Hematopoietic multipotent progenitor cell treated with erythropoietin and hydrocortisone succinate and interleukin-3 and kit ligand, for 17 days (in vitro differentiated cells): ENCODE data around the gene CFAP99.
A peak's percentile ranks its signal among the peaks of the same experiment; 100 is the strongest.
"Not testable (repeated sequence)": the region's sequence is repeated elsewhere in the genome, so short reads cannot be mapped to it uniquely, and the experiment has no call there.

Experiments
- DNase-seq: peaks from one replicate; pipeline ENCODE4 v3.0.0-alpha.2; 2015; ENCODE audit warnings: low spot score

The CFAP99 gene

DNA sequence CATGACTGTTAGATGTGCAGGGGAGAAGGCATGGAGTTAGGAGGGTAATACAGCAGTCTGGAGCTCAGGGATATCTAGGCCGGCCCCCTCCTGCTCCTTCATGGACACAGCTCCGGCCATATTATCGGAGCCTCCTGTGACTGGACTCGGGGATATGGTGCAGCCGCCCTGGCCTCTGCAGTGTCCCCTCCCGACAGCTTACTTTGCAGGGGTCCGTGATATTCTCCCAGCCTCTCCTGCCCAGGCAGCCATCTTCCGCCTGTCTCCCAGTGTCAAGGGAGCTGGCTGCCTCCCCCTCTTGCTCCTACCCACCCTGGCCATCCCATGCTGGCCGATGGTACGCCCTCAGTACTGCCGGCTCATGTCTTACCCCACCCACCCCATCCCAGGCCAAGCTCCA, 30.3 kb downstream of the CFAP99 start:
- DNase-seq: no peak

DNA sequence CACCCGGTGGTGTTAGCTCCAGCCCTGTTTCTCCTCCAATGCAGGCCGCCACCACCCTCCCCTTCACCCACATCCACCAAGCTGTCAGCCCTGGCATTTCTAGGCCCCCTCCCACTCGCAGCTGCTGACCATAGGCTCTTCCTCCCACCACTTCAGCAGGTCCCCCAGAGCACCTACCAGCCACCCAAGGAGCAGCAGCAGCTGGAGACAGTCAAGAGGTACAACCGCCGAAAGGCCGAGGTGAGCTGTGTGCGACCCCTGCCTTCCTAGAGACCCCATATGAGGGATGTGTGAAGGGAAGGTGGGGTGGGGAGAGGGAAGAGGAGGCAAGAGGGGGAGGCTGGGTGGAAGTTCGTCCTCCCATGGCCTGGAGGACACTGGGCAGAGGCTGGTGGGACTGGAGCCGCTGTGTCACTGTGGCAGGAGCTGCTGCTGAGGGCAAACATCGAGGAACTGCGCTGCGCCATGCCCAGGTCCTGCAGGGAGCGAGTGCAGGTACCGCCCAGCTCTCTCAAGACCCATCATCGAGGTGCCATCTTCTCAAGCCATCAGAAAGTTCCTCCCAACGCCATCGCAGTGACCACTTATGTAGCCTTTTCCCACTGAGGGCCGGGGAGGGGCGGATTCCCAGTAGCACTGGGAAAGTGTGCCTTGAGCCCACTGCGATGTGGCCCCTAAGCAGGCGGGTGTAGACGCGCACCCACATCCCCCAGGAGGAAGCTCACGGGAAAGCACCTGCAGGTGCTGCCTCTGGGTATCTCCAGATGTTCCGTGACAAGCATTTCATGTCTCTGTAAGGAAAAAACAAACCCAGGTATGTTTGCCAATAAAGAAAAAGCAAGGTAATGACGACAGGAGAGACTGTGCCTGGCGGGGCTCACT, 31.0 kb downstream of the CFAP99 start:
- DNase-seq: no peak

DNA sequence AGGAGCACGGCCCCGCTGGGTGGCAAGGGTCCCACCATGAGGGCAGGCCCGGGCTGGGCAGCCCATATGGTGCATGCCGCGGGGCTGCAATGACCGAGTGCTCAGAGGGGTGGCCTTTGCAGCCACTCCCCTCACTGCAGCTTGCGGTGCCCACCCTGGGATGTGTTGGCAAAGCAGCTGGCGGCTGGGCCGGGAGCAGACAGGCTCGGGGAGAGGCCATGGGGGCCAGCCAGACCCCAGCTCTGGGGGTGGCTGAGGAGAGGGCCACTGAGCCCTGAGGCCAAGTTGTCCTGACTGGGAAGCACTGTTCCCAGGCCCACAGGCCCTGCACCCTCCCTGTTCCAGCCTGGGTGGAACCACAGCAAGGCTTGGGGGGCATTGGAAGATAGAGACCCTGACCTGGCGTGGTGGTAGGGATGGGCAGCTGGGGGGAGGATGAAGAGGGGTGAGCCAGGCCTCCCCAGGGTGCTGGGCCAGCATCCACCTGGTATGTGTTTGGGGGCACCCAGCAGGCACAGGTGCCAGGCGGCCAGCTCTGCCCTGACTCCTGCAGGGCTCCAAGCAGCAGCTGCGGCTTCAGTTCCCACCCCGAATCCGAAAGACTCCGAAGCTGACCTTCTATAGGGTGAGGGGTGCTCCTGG, 31.8 kb downstream of the CFAP99 start:
- DNase-seq: no peak

DNA sequence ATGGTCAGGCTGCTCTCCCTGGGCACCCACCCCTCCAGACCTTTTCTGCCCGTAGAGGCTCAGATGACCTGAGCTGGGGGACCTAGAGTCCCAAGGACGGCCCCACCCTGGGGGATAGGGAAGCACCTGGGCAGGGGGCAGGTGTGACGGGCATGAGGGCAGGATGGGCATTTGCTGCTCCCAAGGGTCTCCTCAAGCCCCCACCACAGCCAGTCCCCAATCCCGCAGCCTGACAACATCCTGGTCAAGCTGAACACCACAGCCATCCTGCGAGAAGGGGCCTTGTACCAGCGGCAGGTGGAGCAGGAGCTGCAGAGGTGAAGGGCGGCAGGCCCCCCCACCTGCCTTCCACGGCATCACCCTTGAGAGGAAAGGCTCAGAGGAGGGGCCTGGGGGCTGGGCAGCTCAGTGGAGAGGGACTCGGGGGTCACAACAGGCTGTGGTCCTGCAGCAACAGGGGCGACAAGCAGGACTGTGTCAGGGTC, 32.3 kb downstream of the CFAP99 start:
- DNase-seq: no peak

DNA sequence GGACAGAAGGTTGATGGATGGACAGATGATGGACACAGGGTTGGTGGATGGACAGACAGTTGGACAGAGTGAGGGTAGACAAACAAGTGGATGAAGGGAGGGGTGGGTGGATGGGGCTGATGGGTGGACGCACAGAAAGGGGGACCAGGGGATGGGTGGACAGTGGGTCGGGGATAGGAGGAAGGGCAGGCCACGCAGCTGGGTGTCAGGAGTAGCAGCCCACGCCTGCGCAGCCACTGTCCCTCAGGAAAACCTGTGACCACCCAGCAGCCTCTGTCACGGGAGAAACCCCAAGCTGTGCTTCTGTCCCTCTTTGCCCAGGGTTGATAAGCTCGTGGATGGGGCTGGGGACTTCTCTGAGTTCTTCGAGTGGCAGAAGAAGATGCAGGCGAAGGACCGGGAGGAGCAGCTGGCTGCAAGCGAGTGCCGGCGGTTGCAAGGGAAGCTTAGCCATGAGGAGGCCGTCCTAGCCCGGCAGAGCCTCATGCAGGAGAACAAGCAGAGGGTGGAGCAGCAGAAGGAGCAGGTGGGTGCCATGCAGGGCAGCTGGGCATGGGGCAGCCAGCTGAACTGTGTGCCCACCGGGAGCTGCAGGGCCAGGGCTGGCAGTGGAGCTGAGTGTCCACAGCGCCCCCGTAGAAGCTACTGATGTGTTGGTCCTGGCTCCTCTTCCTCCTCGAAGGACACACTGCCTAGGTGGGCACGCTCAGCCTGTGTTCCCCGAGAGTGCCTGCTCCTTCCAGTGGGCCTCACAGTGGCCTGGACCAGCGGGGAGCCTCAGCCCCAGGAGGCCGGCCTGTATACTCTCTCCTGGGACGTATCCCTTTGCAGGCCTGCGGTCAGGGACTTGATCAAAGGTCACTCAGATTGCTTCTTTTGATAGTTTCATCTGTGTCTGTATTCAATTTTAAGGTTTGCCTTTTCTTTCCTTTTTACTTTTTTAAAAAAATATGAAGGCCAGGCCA, 33.3 kb downstream of the CFAP99 start:
- no peak for DNase-seq

DNA sequence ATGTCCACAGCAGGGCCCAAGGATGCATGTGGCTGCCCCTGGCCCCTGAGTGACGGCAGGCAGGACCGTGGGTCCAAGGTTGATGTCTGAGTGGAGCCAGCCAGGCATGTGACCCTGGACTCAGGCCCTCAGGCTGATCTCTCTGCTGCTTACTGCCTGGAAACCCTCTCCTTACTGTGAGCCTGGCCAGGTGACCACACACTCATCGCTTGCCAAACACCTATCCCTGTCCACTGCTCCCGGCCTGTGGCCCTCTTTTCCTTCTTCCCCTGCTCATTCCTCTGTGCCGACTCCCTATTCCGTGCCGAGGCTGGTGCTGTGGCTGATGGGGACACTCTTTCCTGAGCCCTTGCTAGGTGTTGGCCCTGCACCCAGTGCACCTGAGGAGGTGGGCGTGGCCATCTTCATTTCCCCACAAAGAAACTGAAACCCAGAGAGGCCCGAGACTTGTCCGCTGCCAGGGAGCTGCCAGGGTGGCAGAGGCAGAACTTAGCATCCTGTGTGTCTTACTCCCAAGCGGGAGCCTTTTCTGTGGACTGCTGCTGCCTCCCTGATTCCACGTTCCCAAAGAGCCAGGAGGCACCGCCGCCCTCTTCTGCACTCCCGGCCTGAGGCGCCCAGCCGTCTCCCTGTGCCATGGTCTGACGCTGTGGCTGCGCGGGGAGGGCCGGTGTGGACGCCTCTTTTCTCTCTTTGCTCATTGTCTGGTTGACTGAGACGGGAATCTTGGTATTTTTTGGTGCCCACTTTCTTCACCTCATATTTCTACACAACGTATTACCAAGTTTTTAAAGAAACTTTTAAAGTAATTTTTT, 38.9 kb downstream of the CFAP99 start:
- DNase-seq: no peak

DNA sequence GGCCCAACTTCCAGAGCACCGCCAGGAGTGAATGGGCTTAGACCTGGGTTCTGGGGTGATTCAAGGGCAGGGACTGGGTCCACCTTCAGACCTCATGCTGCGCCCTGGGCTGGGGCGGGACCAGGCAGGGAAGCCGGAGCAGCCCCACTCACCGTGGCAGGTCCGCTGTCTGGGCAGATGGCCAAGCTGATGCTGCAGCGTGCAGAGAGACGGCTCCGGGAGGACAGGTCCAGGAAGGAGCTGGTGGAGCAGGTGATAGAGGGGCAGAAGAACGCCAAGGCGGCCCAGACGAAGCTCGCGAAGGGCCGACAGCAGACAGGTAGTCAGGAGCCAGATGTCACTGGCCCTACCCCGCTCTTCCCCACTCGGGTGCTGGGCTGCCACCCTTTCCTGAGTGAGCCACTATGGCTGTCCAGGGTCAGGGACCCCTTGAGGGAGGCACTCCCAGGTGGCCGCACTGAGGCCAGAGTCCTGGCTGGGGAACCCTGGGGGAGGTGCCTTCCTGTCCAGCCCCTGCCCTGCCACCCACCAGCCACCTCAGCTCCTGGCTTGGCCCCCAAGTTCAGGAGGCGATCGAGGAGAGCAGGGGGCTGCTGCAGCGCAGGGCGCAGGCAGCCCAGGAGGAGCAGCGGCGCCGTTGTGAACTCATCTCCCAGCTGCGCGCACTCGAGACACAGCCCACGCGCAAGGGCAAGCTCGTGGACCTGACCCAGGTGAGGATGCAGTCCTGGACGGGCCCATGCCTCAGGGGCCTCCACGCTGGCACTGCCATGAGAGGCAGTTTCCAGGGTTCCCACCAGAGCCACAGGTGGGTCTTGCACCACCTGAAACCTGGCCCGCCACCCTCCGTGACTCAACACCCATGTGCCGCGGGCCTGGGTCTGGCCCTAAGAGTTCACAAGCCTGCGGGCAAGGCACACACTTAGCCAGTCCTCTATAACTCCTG, 40.1 kb downstream of the CFAP99 start:
- DNase-seq: no peak

DNA sequence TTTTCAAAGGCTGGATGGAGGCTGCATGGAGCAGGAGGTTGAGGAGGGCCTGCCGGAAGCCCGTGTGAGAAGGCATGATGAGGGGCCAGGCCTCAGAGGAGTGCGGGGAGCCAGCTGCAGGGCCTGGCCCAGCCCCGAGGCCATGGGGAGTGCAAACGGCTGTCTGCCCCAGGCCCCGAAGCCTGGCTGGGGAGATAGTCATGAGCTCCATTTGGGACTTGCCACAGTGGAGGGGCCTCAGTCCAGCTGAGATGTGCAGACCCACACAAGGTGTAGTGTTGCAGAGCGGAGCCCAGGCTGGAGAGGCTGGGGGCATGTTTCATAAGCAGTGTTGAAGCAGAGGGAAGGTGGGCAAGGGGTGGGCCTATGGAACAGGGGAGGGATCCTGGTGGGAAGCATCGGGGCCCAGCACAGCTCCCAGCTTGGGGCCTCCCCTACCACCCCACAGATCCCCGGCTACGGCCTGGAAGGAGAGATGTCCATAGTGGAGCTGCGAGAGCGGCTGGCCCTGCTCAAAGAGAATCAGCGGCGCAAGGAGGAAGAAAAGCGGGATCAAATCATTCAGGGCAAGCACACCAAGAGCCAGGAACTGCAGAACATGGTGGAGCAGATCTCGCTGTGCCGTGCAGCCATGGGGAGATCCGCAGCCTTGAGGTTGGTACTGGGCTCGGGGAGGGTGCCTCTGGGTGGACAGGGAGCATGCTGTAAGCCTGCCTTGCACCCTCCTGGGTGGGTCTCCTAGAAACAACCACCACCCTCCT, 41.0 kb downstream of the CFAP99 start:
- no peak for DNase-seq

DNA sequence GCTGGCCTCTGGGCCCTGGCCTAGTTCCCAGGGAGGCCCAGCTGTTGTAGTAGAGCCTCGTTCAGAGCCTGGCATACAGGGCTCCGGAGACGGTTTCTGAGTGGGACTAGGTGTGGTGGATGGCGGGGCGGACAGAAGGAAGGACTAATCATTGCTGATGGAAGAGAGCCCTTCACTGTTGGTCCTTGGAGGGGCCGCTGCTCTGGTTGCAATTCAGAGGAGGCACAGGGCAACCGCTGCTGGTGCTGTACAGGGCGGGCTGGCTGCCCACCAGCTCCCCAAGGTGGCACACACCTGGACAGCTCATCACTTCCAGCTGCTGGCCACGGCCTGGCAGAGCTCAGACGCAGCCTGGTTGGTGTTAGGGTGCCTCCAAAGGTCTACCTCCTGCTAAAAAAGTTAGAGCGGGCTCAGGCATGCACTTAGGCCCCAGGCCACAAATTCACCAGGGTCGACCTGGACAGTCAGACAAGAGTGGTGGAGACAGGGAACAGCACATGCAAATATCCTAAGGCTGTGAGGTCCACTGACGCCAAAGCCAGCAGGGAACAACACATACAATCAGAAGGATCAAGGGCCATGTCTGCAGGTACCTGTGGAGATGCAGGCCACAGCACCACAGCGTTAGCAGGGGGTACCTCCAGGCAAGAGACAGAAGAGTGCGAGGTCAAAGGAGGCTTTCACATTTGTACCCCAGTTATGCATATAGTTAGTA, 42.6 kb downstream of the CFAP99 start:
- DNase-seq: no peak

DNA sequence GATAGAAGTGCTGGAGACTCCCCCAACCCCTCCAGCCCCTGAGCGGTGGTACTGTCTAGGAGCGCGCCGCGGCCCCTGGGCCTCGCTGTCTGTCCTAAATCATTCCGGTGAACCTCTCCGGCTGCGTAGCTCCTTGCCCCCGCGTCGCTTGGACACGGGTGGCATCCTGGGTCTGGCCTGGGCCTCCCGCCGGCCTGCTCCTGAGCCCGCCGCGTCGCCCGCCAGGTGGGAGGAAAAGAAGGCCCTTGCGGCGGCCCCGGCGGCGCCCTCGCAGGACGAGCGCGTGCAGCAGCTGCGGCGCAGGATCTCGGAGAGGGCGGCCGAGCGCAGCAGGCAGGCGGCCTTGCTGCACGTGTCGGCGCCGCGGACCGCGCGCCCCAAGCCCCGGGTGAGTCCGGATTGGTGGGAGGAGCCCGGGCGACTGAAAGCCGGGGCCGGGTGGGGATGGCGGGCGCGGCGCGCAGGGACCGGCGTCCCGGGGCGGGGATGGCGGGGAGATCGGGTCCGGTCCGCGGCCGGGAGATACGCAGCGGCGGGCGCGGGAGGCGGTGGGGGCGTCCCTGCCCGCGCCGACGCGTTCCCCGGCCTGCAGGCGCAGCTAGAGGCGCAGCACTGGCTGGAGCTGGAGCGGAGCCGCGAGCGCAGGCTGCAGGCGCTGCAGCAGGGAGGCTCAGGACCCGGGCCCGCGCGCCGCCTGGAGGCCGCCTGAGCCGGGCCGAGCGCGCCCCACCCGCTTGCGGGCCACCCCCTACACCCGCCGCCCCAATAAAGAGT, 43.6 kb downstream of the CFAP99 start:
- DNase-seq: no peak

DNA sequence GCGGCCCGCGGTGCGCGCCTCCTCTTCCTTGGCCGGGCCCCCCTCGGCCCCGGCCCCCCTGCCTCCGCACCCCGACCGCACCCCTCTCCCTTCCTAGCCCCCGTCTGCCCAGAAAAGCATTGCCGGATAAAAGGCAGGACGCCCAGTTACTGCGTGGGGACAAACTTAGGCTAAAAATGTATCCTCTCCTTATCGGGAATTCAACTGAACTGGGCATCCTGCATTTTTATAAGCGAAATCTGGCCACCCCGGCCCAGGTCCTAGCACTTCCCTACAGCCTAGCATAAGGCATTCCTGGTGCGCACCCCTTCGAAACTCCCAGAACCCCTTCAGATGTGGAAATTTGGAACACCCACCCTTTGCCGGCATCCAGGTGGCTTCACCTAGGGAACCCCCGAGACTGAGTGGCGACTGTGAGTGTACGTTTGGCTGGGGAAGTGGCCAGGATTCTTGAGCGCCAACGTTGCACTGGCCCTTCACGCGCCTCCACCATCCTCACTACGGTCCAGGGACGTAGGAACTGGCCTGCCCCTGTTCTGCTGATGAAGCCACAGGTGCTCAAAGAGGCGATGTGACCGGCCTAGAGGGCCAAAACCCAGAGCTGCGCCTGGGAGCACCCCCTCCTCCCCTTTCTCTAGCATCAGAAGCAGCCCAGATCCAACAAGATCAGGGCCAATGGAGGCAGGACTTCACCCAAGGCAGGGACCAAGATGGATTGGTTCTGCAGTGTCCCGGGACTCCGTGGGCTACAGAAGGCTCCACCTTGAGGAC, 44.4 kb downstream of the CFAP99 start:
- no peak for DNase-seq

DNA sequence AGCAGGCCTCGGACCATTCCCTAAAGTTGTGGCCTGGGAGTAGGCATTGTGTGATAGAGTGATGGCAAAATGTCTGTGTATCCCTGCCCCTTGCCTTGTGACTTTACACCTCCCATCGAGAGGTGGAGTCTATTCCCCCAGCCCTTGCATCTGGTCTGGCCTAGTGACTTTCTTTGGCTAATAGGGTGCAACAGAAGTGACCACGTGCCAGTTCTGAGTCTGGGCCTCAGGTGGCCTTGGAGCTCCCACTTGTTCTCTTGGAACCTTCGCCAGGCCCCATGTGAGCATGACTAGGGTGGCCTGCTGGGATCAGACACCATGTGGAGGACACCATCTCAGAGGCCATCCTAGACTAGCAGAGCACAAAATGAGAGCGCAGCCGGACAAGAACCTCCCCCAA, 46.3 kb downstream of the CFAP99 start:
- DNase-seq: no peak

DNA sequence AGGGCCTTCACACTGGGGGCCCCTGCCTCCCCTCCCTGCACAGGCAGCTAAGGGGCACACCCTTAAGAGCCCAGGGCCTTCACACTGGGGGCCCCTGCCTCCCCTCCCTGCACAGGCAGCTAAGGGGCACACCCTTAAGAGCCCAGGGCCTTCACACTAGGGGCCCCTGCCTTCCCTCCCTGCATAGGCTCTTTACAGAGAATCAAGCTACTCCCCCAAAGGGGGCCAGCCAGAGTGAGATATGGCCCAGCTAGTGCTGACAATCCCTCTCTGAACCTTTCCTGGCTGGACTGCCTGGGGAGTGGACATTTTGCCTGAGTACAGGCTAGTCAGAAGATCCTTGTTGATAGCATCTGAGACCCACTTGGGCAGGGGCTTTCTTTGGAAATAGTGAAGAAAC, 46.8 kb downstream of the CFAP99 start:
- not testable (repeated sequence) for DNase-seq

DNA sequence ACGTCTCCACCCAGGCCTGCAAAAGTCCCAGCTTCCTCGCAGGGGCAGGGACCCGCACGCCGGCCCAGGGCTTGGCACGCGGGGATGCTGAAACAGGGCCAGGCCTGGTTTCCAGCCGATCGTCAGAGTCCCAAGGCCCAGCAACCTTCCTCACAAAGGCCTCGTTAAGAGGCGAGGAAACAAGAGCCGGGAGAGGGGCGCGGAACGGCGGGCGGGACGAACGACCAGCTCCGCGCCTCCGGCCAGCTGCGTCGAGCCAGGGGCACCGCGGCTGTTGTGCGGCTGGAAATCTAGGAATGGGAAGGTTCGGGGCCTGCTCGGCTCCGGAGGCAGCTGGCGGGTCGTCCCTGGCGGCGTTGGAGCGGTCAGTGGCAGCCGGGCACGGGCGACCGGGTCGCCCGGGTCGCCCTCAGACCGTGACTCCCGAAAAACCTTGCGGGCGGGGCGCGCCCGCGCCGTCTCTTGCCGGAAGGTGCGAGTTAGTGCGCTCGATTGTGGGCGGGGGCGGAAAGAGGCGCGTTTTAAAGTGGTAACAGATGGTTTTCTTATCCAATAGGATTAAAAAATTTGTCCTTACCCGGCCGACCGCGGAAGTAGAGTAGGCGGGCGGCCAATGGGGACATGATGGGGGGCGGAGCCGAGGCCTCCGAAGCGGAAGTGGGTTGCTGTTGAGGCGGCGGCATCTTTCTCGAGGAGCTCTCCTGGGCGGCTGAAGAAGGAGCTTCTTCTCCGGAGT, 49.9 kb downstream of the CFAP99 start, which contains the start of gene RNF4:
RNF4 (plus strand) TSS at position 651 of the 736 bp plus-strand sequence. CDS start 21,388 bp downstream, outside the sequence.
- peak; percentile 94 for DNase-seq

DNA sequence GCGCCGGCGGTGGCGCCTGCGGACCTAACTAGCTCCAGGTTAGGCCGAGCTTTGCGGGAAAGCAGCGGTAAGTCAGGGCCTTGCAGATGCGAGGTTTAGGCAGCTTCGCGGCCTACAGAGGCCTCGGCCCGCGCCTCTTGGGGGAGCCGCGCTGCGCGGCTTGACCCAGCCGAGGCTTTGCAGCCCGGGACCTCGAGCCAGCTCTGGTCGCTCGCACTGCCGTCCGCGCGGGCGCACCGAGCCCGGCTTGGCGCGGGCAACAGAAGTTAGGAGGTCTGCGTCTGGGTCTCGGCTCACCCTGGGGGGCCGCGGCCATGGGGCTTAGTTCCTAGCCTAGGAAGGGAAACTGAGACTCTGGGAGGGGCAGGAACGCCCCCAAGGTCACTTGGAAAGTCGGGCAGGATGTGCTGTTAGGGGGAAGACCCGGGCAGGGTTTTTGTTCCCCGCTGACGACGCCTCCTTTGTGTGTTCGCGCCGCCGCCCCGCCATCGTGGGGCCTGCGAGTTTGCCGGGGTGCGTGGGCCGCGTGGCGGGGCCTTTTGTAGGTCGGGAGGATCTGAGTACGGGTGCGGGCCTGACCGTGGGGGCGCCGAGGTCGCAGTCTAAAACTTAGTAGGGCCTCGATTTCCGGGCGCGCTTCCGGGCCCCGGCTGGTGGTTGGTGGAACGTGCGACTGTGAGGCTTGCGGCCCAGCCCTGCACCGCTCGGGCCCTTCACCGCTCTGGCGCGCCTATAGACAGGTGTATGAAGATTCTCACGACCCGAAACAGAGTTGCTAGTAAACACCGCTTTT, 50.6 kb downstream of the CFAP99 start:
- DNase-seq: peak; percentile 25

DNA sequence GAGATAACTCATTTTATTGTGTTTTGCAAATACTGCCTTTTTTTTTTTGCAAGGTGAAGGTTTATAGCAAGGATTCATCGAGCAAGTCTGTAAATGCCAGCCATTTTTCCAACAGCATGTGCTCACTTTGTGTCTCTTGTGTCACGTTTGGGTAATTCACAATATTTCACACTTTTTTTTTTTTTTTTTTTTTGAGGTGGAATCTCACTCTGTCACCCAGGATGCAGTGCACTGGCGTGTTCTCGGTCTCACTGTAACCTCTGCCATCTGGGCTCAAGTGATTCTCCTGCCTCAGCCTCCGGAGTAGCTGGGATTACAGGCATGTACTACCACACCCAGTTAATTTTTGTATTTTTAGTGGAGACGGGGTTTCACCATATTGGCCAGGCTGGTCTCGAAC, 52.0 kb downstream of the CFAP99 start:
- no peak for DNase-seq
